Activated T-cell treated with anti-CD3 and anti-CD28 coated beads for 48 hours (primary cell): Measurements from ENCODE around the gene TLE4.
"Not testable (repeated sequence)": the region's sequence is repeated elsewhere in the genome, so short reads cannot be mapped to it uniquely, and the experiment has no call there.

Experiments used
- DNase-seq: peaks from one replicate; pipeline ENCODE4 v3.0.0-alpha.2; 2020; ENCODE audit warnings: low read depth

Gene TLE4

DNA sequence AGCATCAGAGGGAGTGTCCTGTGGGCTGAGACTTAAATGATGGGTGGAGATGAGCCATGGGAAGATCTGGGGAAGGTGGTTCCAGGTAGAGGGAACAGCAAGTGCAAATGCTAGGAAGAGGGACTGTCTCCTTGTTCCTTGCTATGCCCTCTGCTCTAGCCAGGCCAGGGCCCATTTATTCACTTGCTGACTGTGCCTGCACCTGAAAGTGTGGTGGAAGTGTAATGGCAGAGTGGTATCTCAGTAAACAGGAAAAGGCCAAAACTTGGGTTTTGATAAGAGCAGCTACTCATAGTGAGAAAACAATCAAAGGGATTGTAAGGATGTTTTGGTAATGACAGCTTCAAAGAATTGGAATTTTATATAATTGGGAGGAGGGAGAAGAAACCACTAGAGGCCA lies 32.4 kb downstream of the TLE4 start:
- no peak for DNase-seq

- DNase-seq: no peak
Observed at GRCh38 chr9:79604921-79605562, 33.3 kb downstream of the TLE4 start.

GRCh38 chr9:79606529-79606928 lies 34.8 kb downstream of the TLE4 start:
- not testable (repeated sequence) for DNase-seq

DNA sequence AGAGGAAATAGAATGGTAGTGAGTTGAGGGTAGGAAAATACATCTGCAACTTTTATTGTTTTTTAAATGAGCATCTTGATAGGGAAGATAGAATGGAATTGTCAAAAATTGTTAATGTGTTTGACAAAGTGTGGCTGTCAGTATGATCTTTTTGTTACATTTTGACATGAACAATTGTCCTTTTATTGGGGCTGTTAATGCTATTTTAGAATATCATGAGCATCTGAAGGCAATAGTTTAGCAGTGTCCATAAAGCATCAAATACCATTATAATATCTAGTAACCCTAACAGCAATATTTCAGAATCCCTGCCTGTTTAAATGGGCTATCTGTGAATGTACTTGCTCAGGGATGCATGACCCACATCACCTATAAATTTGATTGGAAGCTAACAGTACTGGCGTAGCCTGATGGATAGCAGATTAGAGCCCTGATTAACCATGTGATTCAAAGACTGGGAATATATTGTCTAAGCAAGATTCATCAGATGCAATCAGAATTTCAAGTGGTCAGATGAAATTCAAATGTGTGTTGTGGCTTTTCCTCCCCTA lies 37.8 kb downstream of the TLE4 start:
- DNase-seq: no peak

- DNase-seq: no peak
Observed at GRCh38 chr9:79610019-79610631, 38.4 kb downstream of the TLE4 start.

- DNase-seq: no peak
Observed at GRCh38 chr9:79610791-79611614, 39.2 kb downstream of the TLE4 start.

DNA sequence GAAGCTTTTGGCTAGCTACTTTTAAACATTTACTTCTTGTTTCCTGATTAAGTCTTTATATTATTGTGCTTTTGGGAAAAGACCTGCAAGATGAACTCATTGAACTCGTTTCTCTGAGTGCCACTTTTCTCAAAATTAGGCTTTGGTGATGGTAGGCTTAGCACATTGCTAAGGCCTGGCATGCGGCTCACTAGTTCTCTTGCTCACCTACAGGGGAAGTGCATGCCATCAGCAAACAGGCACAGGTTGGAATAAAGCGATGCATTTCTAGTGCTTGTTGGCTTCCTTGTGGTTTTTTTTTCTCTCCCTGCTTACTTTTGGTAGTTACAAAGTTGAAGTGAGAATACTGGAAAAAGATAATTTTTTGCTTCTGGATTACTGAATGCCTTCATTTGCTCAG lies 41.4 kb downstream of the TLE4 start:
- DNase-seq: no peak

DNA sequence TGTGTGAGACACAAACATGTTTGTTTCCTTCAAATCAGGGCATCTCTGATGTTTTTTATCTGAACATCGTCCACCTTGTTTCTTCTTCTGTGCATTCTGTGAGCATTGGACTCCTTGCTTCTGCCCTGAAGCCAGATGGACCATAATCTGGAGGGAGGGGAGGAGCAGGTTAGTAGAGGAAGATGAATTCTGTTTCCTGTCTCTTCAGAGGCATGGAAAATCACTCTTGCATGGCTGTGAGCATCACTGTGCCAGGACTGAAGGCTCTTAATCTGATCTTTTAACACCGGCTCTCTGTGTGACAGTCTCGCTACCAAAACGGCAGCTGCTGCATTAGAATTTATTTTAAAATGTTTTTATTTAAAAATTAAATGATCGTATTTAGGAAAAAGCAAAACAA lies 43.3 kb downstream of the TLE4 start:
- no peak for DNase-seq

GRCh38 chr9:79616013-79616412 lies 44.2 kb downstream of the TLE4 start:
- no peak for DNase-seq

DNA sequence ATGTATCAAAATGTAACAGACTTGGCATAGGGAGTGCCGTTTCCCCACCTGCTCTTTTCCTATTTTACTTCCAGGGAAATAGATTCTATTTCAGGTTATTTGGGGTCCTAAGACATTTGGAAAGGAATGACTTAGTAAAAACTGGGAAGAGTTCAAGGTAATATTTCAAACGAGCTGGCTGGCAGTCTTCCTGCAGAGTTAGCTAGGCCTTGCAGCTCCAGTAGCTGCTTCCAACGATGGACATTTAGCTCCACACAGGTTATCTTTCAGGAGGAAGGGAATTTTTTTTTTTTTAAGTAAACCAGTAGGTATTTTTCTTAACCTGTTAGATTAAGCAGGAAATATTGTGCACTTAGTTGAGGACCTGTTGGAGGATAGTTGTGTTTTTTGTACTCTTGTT lies 45.2 kb downstream of the TLE4 start:
- DNase-seq: no peak

DNA sequence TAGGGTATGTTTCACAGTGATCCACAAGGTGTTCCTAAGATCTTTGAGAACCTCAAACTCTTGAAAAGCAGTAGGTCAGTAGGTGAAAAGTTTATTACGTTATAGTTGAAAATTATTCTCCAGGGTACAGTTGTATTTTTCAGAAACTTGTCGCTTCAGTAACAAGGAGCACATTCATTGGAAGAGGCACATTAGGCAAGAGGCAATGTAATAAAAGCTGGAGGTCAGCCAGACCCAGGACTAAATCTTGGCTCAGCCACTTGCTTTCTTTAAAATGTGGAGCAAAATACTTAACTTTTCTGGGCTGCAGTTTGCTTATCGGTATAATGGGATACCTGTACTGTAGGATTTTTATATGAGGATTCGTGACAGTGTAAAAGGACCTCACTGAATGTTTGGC lies 45.6 kb downstream of the TLE4 start:
- DNase-seq: no peak

- no peak for DNase-seq
Observed at GRCh38 chr9:79619930-79620329, 48.2 kb downstream of the TLE4 start.

- DNase-seq: no peak
Observed at GRCh38 chr9:79621916-79622575, 50.3 kb downstream of the TLE4 start.

GRCh38 chr9:79623799-79624721 lies 52.3 kb downstream of the TLE4 start:
- DNase-seq: no peak

GRCh38 chr9:79629721-79630120 lies 58.0 kb downstream of the TLE4 start:
- no peak for DNase-seq

DNA sequence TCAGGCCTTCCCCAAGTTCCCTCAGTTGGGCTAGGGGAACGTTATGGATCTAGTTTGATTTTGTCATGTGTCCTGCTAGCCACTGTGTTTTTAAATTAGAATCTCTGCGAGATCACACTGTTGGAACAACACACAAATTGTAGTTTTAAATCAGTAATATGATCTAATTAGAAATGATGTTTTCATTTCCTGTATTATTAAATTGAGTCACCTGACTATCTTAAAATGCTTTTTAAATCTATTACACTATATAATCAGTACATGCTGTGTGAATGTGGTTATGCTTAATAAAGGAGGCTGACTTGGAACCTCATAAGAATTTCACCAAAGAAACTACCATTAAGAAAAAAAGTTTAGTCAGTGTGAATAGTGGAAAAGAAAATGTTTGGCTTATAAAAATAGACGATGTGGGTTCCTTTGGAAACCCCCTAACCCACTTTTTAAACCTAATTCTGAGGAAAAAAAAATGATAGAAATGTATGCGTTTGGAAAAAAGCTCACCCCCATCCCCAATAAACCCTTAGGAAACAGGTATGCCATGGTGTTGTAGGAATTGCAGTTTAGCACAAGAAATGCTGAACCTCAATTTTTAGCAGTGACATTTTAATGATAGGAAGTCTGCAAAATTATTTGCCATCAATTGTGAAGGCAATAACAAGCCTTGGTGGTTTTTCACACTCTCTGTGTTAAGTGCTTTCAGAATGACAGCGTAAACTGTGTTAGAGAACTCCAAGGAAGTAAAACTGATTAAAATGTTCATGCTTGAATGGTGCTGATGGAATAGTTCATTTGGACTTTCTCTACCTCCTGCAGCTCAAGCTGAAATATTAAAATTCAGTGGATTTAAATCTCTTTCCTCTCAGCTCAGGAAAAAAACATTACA lies 59.0 kb downstream of the TLE4 start:
- DNase-seq: no peak

GRCh38 chr9:79632060-79632459 lies 60.3 kb downstream of the TLE4 start:
- no peak for DNase-seq

- DNase-seq: no peak
Observed at GRCh38 chr9:79632705-79633104, 60.9 kb downstream of the TLE4 start.

- DNase-seq: no peak
Observed at GRCh38 chr9:79633558-79633957, 61.8 kb downstream of the TLE4 start.

GRCh38 chr9:79637177-79637925 lies 65.6 kb downstream of the TLE4 start:
- no peak for DNase-seq
